Measurements from ENCODE around the gene OXSR1.

Gene OXSR1

GRCh38 chr3:38122712-38123290, 42.5 kb upstream of the OXSR1 start:
- H3K4me3 ChIP-seq (ENCODE audit: low read depth, low read length) = no peak overlapping the region
- no peak for DNase-seq (ENCODE audit: low read depth)
- TF ChIP-seq, protein P1, sequence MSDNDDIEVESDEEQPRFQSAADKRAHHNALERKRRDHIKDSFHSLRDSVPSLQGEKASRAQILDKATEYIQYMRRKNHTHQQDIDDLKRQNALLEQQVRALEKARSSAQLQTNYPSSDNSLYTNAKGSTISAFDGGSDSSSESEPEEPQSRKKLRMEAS (IDR thresholded peaks at IDR 0.05; ENCODE audit: low read depth, low read length) = no peak
- no peak for TF ChIP-seq POLR2A (IDR thresholded peaks at IDR 0.05; ENCODE audit: extremely low read depth, insufficient read length)
- TF ChIP-seq MYC (IDR thresholded peaks at IDR 0.05; ENCODE audit: low read depth, low read length) = no peak
- TF ChIP-seq CTCF (IDR thresholded peaks at IDR 0.05; ENCODE audit: low read depth, low read length) = no peak

DNA sequence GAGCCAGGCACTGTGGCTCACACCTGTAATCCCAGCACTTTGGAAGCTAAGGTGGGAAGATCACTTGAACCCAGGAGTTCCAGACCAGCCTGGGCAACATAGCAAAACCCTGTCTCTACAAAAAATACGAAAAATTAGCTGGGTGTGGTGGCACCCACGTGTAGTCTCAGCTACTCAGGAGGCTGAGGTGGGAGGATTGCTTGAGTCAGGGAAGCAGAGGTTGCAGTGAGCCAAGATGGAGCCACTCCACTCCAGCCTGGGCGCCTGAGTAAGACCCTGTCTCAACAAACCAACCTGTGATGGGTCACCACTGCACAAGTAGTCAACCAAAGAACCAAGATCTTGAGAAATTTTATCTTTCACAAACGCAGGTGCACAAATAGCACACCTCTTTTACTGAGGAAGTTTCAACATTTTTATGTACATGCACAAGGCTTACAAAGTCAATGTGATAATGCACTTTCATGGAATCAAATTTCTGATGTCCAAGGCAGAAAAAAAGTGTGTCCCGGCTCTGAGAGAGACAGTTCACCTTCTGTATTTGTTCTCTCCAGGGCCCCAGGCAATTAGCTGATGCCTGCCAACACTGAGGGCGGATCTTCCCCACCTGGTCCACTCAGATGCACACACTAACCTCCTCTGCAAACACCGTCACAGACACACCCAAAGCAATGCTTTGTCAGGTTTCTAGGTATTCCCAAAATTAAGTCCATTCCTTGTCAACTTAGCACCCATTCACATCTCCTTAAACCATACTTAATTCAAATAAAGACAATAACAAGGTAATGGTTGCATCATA, 40.8 kb upstream of the OXSR1 start:
- DNase-seq (ENCODE audit: low read depth) = no peak
- no peak overlapping the region for H3K4me3 ChIP-seq (ENCODE audit: low read depth, low read length)
- TF ChIP-seq CTCF (IDR thresholded peaks at IDR 0.05; ENCODE audit: low read depth, low read length) (no peak), MYC (IDR thresholded peaks at IDR 0.05; ENCODE audit: low read depth, low read length) (no peak), POLR2A (IDR thresholded peaks at IDR 0.05; ENCODE audit: extremely low read depth, insufficient read length) (no peak)
- TF ChIP-seq, protein P1 (IDR thresholded peaks at IDR 0.05; ENCODE audit: low read depth, low read length) = no peak

DNA sequence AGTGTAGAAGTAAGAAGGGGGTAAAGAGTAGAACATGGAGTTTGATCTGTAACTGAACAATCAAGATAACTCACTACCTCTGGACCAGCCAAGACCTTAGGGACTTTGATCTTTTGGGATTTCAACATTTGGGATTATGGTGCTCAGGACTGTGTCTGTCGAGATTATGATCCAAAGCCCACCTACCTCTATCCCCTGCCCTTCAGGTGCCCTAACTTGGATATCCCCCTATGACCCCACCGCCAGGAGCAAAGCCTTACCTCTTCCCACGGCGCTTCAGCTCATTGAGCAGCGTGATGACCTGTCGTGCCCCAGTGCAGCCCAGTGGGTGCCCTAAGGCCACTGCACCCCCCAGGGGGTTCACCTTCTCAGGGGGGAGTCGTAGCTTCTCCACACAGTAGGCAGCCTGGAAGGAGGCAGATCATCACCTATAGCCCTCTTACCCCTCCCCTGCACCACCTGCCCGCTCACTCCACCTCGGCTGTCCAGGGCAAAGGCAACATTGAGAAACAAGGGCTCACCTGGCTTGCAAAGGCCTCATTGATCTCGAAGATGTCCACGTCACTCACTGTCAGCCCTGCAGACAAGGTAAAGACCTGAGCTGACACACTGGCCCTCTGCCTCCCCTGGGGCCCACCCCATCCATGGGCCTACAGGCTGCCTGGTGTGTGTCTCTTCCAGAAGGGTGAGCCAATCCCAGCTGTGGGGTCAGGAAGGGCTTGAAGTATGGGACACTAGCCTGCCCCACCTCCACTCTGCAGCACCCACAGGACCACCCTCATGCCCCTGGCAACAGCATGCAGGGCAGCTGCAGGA, 39.8 kb upstream of the OXSR1 start:
- no peak overlapping the region for H3K4me3 ChIP-seq (ENCODE audit: low read depth, low read length)
- no peak for DNase-seq (ENCODE audit: low read depth)
- TF ChIP-seq, protein P1 (IDR thresholded peaks at IDR 0.05; ENCODE audit: low read depth, low read length) = no peak
- TF ChIP-seq POLR2A (IDR thresholded peaks at IDR 0.05; ENCODE audit: extremely low read depth, insufficient read length) (no peak), MYC (IDR thresholded peaks at IDR 0.05; ENCODE audit: low read depth, low read length) (no peak), CTCF (IDR thresholded peaks at IDR 0.05; ENCODE audit: low read depth, low read length) (no peak)

DNA sequence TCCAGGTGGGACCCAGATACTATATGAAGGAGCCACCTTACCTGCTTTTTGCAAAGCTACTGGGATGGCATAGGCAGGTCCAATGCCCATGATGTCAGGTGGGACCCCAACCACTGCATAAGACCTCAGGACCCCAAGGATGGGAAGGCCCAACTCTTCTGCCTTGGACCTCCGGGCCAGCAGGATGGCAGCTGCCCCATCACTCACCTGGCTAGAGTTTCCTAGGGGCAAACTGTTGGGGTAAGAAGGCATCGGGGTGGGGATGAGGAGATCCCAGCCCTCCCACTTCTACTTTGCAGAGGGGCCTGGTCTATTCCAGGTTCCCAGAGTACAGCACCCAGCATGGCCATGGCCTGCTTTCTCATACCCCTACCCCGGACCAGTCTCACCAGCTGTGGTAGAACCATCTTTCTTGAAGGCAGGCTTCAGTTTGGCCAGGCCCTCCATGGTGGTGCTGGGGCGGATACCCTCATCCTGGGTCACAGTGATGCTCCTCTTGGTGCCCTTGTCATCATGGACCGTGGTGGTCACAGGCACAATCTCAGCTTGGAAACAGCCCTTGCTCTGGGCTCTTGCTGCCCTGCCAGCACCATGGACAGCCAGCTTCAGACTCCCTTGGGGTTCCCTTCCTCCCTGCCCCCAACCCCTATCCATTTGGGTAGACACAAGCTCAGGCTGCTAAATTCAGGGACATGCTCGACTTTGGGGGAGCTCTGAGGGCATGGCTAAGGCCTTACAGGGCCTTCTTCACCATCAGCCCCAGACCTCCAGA, 39.0 kb upstream of the OXSR1 start:
- H3K4me3 ChIP-seq (ENCODE audit: low read depth, low read length) = no peak overlapping the region
- TF ChIP-seq POLR2A (IDR thresholded peaks at IDR 0.05; ENCODE audit: extremely low read depth, insufficient read length) (no peak), MYC (IDR thresholded peaks at IDR 0.05; ENCODE audit: low read depth, low read length) (no peak), CTCF (IDR thresholded peaks at IDR 0.05; ENCODE audit: low read depth, low read length) (no peak)
- TF ChIP-seq, protein P1 (IDR thresholded peaks at IDR 0.05; ENCODE audit: low read depth, low read length) = no peak
- no peak for DNase-seq (ENCODE audit: low read depth)

GRCh38 chr3:38127611-38128302, 37.6 kb upstream of the OXSR1 start:
- DNase-seq (ENCODE audit: low read depth) = no peak
- H3K4me3 ChIP-seq (ENCODE audit: low read depth, low read length) = no peak overlapping the region
- no peak for TF ChIP-seq POLR2A (IDR thresholded peaks at IDR 0.05; ENCODE audit: extremely low read depth, insufficient read length)
- no peak for TF ChIP-seq MYC (IDR thresholded peaks at IDR 0.05; ENCODE audit: low read depth, low read length)
- TF ChIP-seq, protein P1 (IDR thresholded peaks at IDR 0.05; ENCODE audit: low read depth, low read length) = no peak
